Cardiac muscle cell (in vitro differentiated cells and primary cell): Measurements from ENCODE around the gene C10orf67. TPM values are rescaled to one million over a fixed set of nuclear protein-coding genes. Genes with fewer than 3 reads are reported as not detected.

Source experiments
- DNase-seq, 2 donors: peaks; one replicate each; pipeline versions ENCODE4 v3.0.0 to v3.0.0-alpha.2; 2010 to 2017; ENCODE audit warnings: low read depth in 1 of 2, low spot score in 1 of 2
- H3K27ac ChIP-seq: fragments of 200-600 bp; sonication (generic); 2 replicates; pipeline ENCODE4 v1.5.1; 2016
- H3K27me3 ChIP-seq: fragments of 200-600 bp; sonication (generic); 2 replicates; pipeline ENCODE4 v1.6.0; 2016; ENCODE audit warnings: control low read depth
- H3K36me3 ChIP-seq: fragments of 200-600 bp; sonication (generic); 2 replicates; pipeline ENCODE4 v1.5.1; 2016; ENCODE audit warnings: control low read depth
- H3K4me1 ChIP-seq: fragments of 200-600 bp; sonication (generic); 2 replicates; pipeline ENCODE4 v1.8.1; 2017; ENCODE audit warnings: low read depth, mild to moderate bottlenecking, mixed run types
- H3K4me3 ChIP-seq: fragments of 200-600 bp; sonication (generic); 2 replicates; pipeline ENCODE4 v1.5.1; 2016; ENCODE audit warnings: mild to moderate bottlenecking
- H3K9me3 ChIP-seq: fragments of 200-600 bp; sonication (generic); 2 replicates; pipeline ENCODE4 v1.5.1; 2017; ENCODE audit warnings: low read depth, mild to moderate bottlenecking, control low read depth
- CTCF ChIP-seq: IDR thresholded peaks from 2 replicates; pipeline ENCODE4 v1.5.1; 2012; ENCODE audit warnings: low read depth, mild to moderate bottlenecking, low read length
- polyA plus RNA-seq: library from polyadenylated mRNA; unstranded; fragments of >200 nt; fragmentation: Nextera tagmentation; extraction: Ambion mirVana; gene quantifications from 2 replicates; pipeline ENCODE4 v1.2.1, GENCODE V29; 2016
- total RNA-seq: library from RNA; depleted of rRNA; stranded (reverse); fragments of >200 nt; gene quantifications from 2 replicates; pipeline ENCODE4 v1.2.3, GENCODE V29; 2016

Gene C10orf67
- total and polyA plus RNA-seq, 2 experiments from 2014 or later = 0.16 to 0.33 TPM

GRCh38 chr10:23199768-23200511, 144.7 kb downstream of the C10orf67 start:
- no peaks in the 10 kb centered on the region for H3K36me3 ChIP-seq
- no peak for TF ChIP-seq CTCF
- peaks cover 100% of the 10 kb centered on the region for H3K27me3 ChIP-seq
- H3K27ac ChIP-seq = no peak overlapping the region
- H3K4me3 ChIP-seq = no peak overlapping the region
- DNase-seq = no peak
- H3K4me1 ChIP-seq = no peaks in the 10 kb centered on the region
- no peaks in the 10 kb centered on the region for H3K9me3 ChIP-seq

- H3K27me3 ChIP-seq = peaks cover 100% of the 10 kb centered on the region
- no peak overlapping the region for H3K27ac ChIP-seq
- H3K9me3 ChIP-seq = no peaks in the 10 kb centered on the region
- DNase-seq = no peak
- H3K36me3 ChIP-seq = no peaks in the 10 kb centered on the region
- no peak overlapping the region for H3K4me3 ChIP-seq
- no peak for TF ChIP-seq CTCF
- H3K4me1 ChIP-seq = no peaks in the 10 kb centered on the region
Observed at GRCh38 chr10:23198940-23199767, 145.4 kb downstream of the C10orf67 start.

GRCh38 chr10:23198610-23198939, 146.0 kb downstream of the C10orf67 start:
- TF ChIP-seq CTCF = no peak
- H3K4me1 ChIP-seq = no peaks in the 10 kb centered on the region
- no peak overlapping the region for H3K4me3 ChIP-seq
- H3K36me3 ChIP-seq = no peaks in the 10 kb centered on the region
- no peak overlapping the region for H3K27ac ChIP-seq
- H3K27me3 ChIP-seq = peaks cover 100% of the 10 kb centered on the region
- no peak for DNase-seq
- H3K9me3 ChIP-seq = no peaks in the 10 kb centered on the region

GRCh38 chr10:23197416-23197861, 147.2 kb downstream of the C10orf67 start:
- no peaks in the 10 kb centered on the region for H3K9me3 ChIP-seq
- no peaks in the 10 kb centered on the region for H3K36me3 ChIP-seq
- H3K27me3 ChIP-seq = peaks cover 100% of the 10 kb centered on the region
- no peaks in the 10 kb centered on the region for H3K4me1 ChIP-seq
- no peak for DNase-seq
- no peak for TF ChIP-seq CTCF
- H3K27ac ChIP-seq = no peak overlapping the region
- no peak overlapping the region for H3K4me3 ChIP-seq

- H3K27ac ChIP-seq = no peak overlapping the region
- no peaks in the 10 kb centered on the region for H3K9me3 ChIP-seq
- no peak for DNase-seq
- H3K36me3 ChIP-seq = no peaks in the 10 kb centered on the region
- no peaks in the 10 kb centered on the region for H3K4me1 ChIP-seq
- H3K27me3 ChIP-seq = peaks cover 100% of the 10 kb centered on the region
- no peak for TF ChIP-seq CTCF
- H3K4me3 ChIP-seq = no peak overlapping the region
Observed at GRCh38 chr10:23196915-23197314, 147.7 kb downstream of the C10orf67 start.
